Measurements from ENCODE around the gene NEK1.
"Not testable (repeated sequence)": the region's sequence is repeated elsewhere in the genome, so short reads cannot be mapped to it uniquely, and the experiment has no call there.

NEK1 gene

DNA sequence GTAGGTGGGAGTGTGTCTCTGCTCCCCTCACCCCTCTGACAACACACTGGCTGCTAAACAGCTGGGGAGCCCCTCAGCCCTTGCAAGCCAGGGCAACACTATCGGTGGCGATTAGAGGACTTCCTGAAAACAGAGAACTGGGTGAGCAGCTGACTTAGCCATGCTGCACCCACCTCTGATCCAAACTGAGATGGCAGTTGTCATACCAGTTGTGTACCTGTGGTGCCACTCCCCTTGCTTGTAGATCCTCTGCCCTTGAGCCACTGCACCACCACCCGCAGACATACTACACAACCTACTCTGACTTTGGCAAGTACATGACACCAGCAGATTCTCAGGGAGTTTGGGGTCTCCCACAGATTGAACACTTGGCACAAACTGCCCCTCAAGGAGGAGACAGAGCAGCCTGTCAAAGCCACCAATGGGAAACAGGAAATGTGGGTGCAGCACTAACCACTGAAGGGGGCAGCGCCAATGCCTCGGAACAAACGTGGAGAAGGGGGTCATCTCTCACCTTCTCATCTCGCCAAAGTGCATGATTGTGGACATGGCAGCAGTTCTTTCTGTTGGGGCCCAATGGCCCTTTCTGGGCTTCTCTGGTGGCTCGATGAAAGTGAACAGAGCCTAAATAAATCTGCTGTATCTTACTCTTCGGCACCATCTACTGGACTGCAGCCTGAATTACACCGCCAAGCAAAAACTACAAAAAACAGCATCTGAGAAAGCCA, 119.8 kb downstream of the NEK1 start:
- DNase-seq = peak; percentile 48

DNA sequence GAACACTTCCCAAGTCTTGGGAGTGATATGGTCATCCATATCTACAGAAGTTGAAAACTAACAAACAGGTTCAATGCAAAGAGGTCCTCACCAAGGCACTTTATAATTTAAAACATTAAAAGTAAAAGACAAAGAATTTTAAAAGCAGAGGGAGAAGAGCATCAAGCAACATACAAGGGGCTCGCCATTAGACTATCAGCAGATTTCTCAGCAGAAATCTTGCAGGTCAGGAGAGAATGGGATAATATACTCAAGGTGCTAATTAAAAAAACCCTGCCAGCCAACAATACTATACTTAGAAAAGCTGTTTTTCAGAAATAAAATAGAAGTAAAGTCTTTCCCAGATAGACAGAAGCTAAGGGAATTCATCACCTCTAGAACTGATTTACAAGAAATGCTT, 121.2 kb downstream of the NEK1 start:
- DNase-seq = no peak

DNA sequence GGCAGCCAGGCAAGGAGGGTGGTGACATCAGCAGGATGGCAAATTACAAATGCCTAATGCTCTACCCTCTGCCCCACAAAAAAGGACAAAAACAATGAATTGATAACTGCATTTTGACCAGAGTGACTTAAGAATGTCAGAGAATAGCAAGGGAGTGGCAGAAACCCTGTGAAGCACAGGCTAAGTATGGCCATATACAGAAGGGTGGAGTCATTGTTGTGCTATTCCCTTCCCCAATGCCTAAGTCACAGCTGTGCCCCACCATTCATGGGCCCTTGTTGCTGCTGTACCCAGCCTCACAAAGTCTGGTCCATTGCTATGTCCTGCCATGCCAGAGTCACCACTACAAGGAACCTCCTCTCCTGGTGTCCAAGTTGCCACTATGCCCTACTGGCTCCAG, 123.1 kb downstream of the NEK1 start:
- no peak for DNase-seq

DNA sequence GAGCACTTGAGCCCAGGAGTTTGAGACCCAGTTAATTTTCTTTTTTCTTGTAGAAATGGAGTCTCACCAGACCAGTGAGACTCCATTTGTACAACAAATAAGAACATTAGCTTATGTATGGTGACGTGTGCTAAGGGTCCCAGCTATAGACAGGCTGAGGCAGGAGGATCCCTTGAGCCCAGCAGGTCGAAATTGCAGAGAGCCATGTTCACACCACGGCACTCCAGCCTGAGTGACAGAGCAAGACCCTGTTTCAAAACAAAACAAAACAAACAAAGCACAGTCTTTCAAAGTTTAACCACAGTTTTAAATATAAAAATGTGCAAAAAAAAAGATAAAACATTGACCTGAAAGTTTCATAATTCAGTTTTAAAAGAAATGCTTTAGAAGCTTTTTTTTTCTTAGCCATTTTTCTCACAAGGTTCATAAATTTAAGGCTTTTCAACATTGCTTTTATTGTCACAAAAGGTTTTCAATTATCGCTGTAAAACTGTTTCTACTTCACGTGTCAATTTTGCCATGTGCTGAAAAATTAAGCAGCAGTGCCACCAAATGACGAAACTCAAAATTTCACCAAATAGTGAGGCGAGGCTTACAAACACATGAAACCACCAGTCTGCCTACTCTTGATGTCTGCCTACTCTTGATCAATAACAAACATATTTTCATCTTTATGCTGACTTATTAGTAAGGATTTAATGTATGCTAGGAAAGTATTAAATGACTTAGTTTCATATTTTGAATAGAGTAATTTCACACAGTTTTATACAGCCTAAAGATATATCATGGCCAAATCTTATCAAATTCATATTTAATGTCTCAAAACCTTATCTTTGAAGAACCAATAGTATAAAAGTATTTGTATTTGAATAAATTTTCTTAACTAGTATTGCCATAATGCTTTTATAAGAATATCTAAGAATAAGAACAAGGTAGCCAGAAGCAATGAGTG, 126.3 kb downstream of the NEK1 start:
- DNase-seq = peak; percentile 57

DNA sequence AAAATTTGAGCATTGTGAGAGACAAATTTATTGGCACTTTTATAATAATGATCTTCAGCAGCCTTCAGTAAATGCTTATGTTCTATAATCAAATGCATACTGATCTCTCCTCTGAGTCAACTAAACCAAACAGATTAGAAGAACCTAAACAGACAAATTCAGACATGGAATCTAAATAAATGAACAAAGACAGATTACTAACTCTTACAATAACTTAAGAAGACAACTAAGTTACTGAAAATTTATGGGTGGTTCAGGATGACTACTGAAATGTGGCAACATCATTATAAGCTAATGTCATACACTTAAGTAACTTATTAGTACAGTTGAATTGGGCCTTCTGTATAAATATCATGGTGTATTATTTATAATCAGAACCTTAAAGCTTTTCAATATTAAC, 127.3 kb downstream of the NEK1 start:
- no peak for DNase-seq

DNA sequence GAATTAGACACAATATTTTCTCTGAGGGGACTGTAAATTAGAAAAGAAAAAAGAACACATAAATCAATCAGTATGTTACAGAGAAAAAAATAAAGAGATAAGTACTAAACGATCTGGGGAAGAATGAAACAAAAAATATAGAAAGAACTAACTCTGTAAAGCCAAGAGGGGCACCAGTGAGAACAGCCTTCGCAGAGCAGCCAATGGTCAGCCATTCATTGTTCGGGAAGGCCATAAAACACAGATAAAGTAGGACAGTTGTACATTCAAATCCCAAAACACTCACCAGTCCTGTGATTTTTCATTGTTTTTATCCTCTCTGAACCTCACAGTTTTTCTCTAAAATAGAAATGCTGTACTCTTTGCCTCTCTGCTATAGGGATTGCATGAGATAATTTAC, 127.9 kb downstream of the NEK1 start:
- no peak for DNase-seq

DNA sequence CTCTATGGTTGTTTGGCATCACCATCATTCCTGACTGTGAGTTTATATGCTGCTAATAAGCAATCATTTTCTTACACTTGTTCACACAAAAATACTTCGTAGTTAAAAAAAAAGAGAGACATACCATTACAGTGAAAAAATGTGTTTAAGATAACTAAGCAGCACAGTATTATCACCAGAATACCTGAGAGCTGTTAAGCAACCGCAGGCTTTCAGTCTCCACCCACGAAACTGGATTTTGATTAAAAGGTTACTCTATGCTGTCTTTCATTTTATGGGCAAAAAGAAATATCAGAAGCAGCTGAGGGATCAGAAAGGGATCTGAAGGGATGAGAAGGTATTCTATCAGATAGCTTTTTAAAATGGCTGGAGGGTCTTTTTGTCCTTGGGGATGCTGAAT, 148.3 kb downstream of the NEK1 start:
- no peak for DNase-seq

DNA sequence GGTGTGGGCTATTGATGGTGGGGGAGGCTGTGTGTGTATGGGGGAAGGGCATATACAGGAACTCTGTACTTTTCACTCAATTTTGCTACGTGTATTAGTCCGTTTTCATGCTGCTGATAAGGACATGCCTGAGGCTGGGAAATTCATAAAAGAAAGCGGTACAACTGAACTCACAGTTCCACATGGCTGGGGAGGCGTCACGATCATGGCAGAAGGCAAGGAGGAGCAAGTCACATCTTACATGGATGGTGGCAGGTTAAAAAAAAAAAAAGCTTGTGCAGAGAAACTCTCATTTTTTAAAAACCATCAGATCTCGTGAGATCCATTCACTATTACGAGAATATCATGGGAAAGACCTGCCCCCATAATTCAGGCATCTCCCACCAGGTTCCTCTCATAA, 152.3 kb downstream of the NEK1 start:
- no peak for DNase-seq

DNA sequence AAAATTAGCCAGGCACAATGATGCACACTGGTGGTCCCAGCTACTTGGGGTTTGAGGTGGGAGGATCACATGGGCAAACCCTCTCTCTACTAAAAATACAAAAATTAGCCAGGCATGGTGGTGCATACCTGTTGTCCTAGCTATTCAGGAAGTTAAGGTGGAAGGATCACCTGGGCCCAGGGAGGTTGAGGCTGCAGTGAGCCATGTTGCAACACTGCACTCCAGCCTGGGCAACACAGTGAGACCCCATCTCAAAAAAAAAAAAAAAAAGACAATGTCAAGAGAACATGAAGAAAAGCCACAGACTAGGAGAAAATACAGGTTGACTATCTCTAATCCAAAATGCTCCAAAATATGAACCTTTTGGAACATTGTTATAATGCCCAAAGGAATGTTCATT, 153.8 kb downstream of the NEK1 start:
- no peak for DNase-seq

DNA sequence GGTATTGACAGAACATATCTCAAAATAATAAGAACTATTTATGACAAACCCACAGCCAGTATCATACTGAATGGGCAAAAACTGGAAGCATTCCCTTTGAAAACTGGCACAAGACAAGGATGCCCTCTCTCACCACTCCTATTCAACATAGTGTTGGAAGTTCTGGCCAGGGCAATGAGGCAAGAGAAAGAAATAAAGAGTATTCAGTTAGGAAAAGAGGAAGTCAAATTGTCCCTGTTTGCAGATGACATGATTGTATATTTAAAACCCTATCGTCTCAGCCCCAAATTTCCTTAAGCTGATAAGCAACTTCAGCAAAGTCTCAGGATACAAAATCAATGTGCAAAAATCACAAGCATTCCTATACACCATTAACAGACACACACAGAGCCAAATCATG, 159.7 kb downstream of the NEK1 start:
- not testable (repeated sequence) for DNase-seq

DNA sequence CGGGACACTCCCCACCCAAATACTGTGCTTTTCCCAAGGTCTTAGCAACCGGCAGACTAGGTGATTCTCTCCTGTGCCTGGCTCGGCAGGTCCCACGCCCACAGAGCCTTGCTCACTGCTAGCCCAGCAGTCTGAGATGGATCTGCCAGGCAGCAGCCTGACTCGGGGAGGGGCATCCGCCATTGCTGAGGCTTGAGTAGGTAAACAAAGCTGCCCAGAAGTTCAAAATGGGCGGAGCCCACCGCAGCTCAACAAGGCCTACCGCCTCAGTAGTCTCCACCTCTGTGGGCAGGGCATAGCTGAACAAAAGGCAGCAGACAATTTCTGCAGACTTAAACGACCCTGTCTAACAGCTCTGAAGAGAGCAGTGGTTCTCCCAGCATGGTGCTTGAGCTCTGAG, 163.4 kb downstream of the NEK1 start:
- not testable (repeated sequence) for DNase-seq

DNA sequence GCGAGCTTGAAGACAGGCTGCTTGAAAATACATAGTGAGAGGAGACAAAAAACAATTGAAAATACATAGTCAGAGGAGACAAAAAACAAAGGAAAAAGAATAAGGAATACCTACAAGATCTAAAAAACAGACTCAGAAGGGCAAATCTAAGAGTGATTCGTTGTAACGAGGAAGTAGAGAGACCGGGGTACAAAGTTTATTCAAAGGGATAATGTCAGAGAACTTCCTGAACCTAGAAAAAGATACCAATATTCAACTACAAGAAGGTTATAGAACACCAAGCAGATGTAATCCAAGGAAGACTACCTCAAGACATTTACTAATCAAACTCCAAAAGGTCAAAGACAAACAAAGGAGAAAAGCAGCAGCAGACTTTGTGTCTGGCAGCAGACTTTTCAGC, 165.6 kb downstream of the NEK1 start:
- DNase-seq = no peak

DNA sequence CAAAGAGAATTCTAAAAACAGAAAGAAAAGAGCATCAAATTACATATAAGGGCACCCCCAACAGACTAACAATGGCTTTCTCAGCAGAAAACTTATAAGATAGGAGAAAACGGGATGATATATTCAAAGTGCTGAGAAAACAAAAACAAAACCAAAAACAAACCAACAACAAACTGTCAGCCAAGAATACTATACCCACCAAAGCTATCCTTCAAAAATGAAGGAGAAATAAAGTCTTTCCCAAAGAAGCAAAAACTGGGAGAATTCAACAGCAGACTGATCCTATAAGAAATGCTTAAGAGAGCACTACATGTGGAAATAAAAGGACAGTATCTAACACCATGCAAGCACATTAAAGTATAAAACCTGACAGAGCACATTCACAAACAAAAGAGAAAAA, 168.6 kb downstream of the NEK1 start:
- DNase-seq = no peak

DNA sequence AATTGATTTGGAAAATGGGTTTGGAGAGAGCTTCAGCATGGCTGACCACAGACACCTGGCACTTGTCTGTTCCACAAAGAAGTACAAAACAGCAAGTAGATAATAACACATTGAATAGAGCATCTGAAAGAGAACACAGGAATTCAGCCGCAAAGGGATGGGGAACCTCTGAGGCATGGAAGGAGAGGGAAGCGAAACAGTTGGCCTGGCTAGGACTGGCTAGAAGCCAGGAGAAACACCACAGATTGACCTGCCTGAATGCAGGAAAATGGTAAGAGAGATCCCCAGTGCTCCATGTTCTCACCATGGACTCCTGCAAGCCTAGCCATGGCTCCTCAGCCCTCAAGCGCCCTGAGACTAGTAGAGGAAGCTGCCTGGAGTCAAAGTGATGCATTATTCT, 171.9 kb downstream of the NEK1 start:
- peak; percentile 16 for DNase-seq

DNA sequence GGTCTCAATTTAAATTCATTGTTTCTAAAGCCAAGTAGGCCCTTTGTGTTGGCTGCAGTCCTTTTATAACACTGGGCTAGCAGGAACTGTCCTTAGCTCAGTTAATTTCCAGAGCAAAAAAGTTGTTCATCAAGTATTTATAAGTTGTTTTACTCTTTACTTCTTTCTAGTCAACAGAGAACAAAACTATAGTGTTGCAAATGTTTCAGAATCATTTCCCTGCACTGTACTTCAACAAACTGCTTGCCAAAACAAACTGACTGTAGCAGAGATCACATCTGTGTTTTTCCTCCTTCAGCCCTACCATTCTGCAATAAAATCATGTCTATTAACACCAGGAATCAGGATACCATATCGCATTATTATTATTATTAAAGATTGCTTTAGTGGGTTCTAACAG, 173.1 kb downstream of the NEK1 start:
- DNase-seq = no peak

DNA sequence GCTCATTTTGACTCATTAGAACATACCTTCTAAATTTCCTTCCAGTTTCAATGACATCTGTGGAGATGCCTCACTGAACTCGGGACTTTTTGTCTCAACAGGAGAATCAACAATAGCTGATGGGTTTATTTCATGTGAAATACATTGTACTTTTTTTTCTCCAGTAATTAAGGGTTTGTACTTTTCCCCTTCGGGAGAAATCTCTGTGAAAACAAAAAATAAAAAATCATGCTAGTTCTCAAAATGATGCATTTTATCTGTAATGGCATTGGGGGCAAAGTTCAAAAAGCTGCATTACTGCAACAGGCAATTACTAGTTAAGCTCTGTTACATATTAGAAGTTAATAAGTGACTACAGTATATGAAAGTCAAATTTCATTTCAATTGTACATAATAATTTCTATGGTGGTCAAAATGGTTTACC, 174.3 kb downstream of the NEK1 start:
- no peak for DNase-seq

DNA sequence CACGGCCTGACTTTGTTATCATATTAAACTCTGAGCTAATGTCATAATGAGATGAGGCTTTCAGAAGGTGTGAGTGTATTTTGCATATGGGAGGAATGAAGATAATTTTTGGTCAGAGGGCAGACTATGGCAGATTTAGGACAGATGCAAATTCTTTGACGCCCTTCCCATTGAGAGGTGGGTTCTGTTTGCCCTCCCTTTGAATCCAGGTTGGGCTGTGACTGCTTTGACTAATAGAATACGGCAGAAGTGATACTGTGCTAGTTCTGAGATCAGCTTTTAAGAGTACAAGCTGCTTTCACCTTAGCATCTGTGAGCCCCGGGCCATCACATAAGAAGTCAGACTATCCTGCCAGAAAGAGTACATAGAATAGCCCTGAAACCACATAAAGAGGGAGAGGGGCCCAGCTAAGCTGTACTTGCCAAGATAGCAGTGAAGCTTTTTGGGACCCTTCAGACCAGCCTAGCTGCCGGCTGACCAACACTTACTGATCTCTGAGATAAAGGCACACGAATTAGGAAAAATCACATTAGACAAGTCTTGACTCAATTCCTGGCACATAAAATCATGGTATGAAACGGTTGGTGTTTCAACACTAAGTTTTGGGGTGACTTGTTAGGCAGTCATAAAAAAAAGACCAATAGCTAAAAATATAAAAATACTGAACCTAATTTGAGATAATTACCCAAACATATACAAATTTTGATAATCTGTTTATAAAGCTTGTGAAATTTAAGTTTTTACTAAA, 174.9 kb downstream of the NEK1 start:
- DNase-seq = no peak

DNA sequence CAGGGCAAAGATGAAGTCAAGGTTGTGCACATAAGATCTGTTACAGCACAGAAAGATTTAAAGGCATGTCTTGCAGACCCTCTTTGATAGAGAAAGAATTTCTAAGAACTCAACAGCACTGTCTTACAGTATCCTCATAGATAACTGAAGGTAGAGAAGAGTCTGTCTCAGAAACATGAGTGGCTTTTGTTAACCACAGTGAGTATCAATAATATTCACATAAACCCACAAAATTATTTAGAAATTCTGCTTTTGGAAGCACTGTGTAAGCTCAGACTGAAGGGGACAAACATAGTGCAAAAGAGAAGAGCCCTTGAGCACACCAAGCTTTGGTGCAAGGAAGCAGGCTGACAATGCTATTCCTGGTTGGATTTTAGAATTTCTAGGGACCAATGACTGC, 175.6 kb downstream of the NEK1 start:
- DNase-seq = no peak

DNA sequence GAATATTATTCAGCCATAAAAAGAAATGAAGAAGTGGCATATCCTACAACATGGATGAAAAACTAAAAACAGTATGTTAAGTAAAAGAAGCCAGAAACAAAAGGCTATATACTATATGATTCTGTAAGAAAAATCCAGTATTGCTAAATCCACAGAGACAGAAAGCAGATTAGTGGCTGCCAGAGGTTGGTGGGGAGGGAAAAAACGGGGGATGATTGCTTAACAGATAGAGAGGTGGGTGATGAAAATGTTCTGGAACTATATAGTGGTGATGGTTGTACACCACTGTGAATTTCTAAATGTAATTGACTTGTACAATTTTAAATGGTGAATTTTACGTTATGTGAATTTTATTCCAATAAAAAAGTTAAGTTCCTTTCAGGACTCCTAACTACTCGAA, 184.0 kb downstream of the NEK1 start:
- no peak for DNase-seq

DNA sequence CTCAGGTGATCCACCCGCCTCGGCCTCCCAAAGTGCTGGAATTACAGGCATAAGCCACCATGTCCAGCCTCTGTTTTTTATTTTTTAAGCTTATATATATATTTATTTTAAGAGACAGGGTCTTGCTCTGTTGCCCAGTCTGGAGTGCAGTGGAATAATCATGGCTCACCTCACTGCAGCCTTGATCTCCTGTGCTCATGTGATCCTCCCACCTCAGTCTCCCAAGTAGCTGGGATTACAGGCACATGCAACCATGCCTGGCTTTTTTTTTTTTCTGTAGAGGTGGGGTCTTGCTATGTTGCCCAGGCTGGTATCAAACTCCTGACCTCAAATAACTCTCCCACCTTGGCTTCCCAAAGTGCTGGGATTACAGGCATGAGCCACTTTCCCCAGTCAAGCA, 184.7 kb downstream of the NEK1 start:
- DNase-seq = not testable (repeated sequence)

DNA sequence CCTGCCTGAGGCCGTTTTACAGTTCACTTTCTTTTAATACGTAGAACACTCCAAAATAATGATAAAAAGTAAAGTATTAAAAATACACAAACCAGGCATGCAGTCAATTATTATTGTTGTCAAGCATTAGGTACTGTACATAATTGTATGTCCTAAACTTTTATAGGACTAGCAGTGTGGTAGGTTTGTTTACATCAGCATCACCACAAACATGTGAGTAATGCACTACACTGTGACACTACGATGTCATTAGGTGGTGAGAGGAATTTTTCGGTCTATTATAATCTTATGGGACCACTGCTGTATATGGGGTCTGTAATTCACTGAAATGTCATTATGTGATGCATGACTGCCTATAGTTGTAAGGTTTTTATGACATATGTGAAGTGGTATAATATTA, 192.1 kb downstream of the NEK1 start:
- DNase-seq = no peak

DNA sequence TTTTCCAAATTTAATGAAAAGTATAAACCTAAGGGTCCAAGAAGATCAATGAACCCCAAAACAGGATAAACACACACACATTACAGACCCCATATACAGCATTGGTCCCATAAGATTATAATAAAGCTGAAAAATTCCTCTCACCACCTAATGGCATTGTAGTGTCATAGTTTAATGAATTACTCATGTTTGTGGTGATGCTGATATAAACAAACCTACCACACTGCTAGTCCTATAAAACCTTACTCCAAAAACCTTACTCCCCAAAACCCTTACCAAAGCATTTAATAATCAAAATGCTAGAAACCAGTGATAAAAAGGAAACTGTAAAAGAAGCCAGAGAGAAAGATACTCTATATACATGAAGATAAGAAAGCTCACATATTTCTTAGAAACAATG, 193.5 kb downstream of the NEK1 start:
- DNase-seq = no peak

DNA sequence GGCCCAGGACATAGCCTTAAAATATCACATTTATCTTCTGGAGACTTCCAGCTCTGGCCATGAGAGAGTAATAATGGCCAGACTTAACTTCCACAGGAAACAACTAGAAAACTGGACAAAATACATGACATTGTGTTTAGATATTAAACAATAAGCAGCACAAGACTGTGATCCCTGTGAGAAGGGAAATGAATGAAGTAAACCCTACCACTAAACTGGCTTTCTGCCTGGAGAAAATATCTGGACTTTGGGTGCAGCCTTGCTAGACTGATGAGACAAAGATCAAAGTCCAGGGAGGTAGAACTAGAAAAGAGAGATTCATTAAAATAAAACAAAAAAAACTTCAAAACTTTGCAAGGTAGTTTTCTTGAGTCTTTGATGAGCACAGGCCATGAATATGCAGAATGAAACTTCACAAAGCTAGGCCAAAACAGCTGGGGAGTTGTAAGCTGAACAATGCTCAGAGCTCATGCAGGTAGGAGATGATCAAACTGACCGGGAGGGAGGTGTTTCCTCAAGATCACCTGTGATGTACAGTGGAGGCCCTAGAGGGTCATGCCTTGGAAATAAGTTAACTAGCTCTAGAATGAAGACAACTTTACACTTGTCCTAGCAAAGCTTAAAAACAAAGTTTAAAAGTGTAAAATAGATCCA, 194.6 kb downstream of the NEK1 start:
- no peak for DNase-seq

All from suppressor macrophage treated with lipopolysaccharide for 4 hours (primary cell).